Upper lobe of left lung (tissue), 6 donors: ENCODE data around the gene BCAS3. TPM values are rescaled to one million over a fixed set of nuclear protein-coding genes. Genes with fewer than 3 reads are reported as not detected.
A peak's percentile ranks its signal among the peaks of the same experiment; 100 is the strongest.

ENCODE experiments used
- ATAC-seq, 2 donors: fragments of 200-7000 bp; cut with Tn5 transposase; one replicate each; pipeline ENCODE4 v1.9.1; 2022; ENCODE audit warnings: mild to moderate bottlenecking in 2 of 2, moderate library complexity in 2 of 2; ENCODE audit not compliant: low FRiP score in 2 of 2
- DNase-seq, 2 donors: peaks; one replicate each; pipeline ENCODE4 v3.0.0-alpha.2; 2019 to 2020
- H3K27ac ChIP-seq, 4 donors: fragments of 200-600 bp; sonication (generic); one replicate each; pipeline ENCODE4 v1.5.1; 2016 to 2019
- H3K27me3 ChIP-seq, 4 donors: fragments of 200-600 bp; sonication (generic); one replicate each; pipeline ENCODE4 v1.5.1; 2017 to 2019
- H3K36me3 ChIP-seq, 4 donors: fragments of 200-600 bp; sonication (generic); one replicate each; pipeline ENCODE4 v1.5.1; 2016 to 2019
- H3K4me1 ChIP-seq, 4 donors: fragments of 200-600 bp; sonication (generic); one replicate each; pipeline ENCODE4 v1.5.1; 2018 to 2019
- H3K4me3 ChIP-seq, 4 donors: fragments of 200-600 bp; sonication (generic); one replicate each; pipeline ENCODE4 v1.5.1; 2017 to 2019; ENCODE audit warnings: mild to moderate bottlenecking in 2 of 4, moderate library complexity in 1 of 4
- H3K9me3 ChIP-seq, 4 donors: fragments of 200-600 bp; sonication (generic); one replicate each; pipeline ENCODE4 v1.5.1; 2018 to 2019
- CTCF ChIP-seq, 6 experiments: fragments of 450-650 bp in 4 of 6; fragments of 200-600 bp in 2 of 6; sonication (generic) in 2 of 6; IDR thresholded peaks; one replicate each; pipeline ENCODE4 v1.5.1; 2016 to 2019; ENCODE audit warnings: antibody characterized with exemption in 6 of 6
- EP300 ChIP-seq, 4 donors: sonication (generic); formaldehyde crosslinking; IDR thresholded peaks; one replicate each; pipeline ENCODE4 v1.5.1; 2017; ENCODE audit warnings: antibody characterized with exemption in 4 of 4, control low read depth in 2 of 4
- POLR2A ChIP-seq, 4 donors: fragments of 450-650 bp; IDR thresholded peaks; one replicate each; pipeline ENCODE4 v1.5.1; 2016 to 2017; ENCODE audit warnings: antibody characterized with exemption in 4 of 4, mild to moderate bottlenecking in 2 of 4
- POLR2AphosphoS5 ChIP-seq, 2 donors: sonication (generic); formaldehyde crosslinking; IDR thresholded peaks; one replicate each; pipeline ENCODE4 v1.5.1; 2017; ENCODE audit warnings: antibody characterized with exemption in 2 of 2
- WGBS, 2 donors: methylation state at CpG; one replicate each; pipeline ENCODE4 v1.1.5; 2017 to 2018; 5-methylcytosine and 5-hydroxymethylcytosine counted together
- total RNA-seq, 6 donors: library from RNA; depleted of rRNA in 4 of 6; stranded (reverse); fragments of >200 nt in 4 of 6; gene quantifications; one replicate each; pipeline versions ENCODE4 v1.1.0 to v1.2.1, GENCODE V29; 2016 to 2021
- donor health status: DM: no; HTN: no; CAD: no; lungs with moderate emphysema.
- donor health status: DM: no; HTN: yes; CAD: no; lungs with severe emphysema.

The BCAS3 gene
- total RNA-seq, 6 donors from 2014 or later: 20.1 to 111 (median 37.0) TPM

DNA sequence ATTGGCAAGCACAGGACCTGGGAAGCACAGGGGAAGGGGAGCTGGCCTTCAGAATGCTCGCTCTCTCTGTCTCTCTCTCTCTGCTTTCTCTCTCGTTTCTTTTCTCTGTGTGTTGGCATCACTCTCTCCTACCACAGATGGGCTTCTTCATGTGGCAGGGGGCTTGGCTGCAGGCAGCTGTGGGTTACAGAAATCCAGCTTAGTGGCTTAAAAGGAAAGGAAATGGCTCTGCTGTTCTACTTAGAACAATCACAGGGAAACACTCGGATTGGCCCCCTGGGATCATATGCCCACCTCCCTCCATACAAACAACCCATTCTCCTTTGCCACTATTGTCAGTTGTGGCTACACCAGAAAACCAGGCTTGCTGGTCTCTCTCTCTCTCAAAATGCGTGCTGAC lies 742.4 kb downstream of the BCAS3 start:
- H3K36me3 ChIP-seq: no peaks in the 10 kb centered on the region
- peak overlapping the region in 3 of 4 donors; percentile 37 to 91 (median 45) for H3K27ac ChIP-seq
- no peak for TF ChIP-seq POLR2AphosphoS5 (IDR thresholded peaks at IDR 0.05)
- no peak for TF ChIP-seq EP300 (IDR thresholded peaks at IDR 0.05)
- no peak for TF ChIP-seq POLR2A (IDR thresholded peaks at IDR 0.05)
- no peak for TF ChIP-seq CTCF (IDR thresholded peaks at IDR 0.05)
- DNase-seq (no peak), ATAC-seq (no peak)
- no peak overlapping the region for H3K4me3 ChIP-seq
- no peaks in the 10 kb centered on the region for H3K27me3 ChIP-seq
- WGBS, 2 donors: 56 to 67% methylated on average over 4 of the region's 4 CpGs
- no peaks in the 10 kb centered on the region for H3K9me3 ChIP-seq
- H3K4me1 ChIP-seq: peaks cover 16 to 22% (median 21%) of the 10 kb centered on the region in 4 donors

DNA sequence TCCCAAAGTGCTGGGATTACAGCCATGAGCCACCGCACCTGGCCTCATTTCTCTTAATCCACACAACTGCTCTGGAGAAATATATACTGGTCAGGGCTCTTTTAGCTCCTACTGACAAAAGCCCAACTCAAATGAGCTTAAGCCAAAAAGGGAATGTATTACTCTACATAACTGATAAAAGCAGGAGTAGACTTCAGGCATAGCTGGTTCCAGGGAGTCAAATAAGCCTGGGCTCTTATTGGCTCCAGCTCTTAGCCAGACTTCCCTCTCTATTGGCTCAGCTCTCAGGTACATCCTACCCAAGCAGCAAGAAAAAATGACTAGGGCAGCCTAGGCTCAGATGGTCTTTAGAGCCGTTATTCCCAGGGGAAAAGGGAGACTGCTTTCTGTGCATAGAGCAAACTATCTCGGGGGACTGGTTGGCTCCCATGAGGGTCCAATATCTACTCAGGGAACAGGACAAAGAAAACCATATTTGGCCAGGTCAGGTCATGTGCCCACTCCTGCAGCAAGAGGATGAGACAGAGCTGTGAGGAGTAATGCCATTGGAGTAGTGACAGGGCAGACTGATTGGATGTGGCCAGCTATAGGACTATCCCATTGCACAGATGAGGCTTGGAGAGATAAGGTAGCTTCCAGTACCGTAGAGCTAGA lies 743.2 kb downstream of the BCAS3 start:
- TF ChIP-seq CTCF (IDR thresholded peaks at IDR 0.05): no peak
- no peak for TF ChIP-seq POLR2AphosphoS5 (IDR thresholded peaks at IDR 0.05)
- no peak for TF ChIP-seq POLR2A (IDR thresholded peaks at IDR 0.05)
- no peak for TF ChIP-seq EP300 (IDR thresholded peaks at IDR 0.05)
- ATAC-seq: no peak
- H3K36me3 ChIP-seq: no peaks in the 10 kb centered on the region
- H3K4me1 ChIP-seq: peaks cover 8 to 15% (median 14%) of the 10 kb centered on the region in 4 donors
- no peaks in the 10 kb centered on the region for H3K27me3 ChIP-seq
- no peak overlapping the region for H3K4me3 ChIP-seq
- peak overlapping the region in 1 of 4 donors; percentile 45 for H3K27ac ChIP-seq
- 89% methylated on average over 4 of the region's 4 CpGs for WGBS, 2 donors
- DNase-seq: no peak
- H3K9me3 ChIP-seq: no peaks in the 10 kb centered on the region

DNA sequence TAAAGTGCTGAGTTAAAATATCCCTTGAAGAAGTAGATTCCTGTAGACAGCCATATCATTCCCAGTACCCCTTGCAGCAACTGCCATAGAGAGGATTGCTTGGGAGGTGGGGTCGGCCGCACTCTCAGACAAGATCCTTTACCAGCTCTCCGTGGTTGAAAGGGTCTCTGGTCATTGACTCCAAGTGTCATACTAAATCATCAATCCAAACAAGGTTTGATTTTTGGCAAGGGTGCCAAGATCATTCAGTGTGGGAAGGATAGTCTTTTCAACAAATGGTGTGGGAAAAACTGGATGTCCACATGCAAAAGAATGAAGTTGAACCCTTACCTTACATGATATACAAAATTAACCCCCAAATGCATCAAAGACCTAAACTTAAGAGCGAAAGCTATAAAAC lies 743.8 kb downstream of the BCAS3 start:
- H3K9me3 ChIP-seq: no peaks in the 10 kb centered on the region
- ATAC-seq (no peak), DNase-seq (no peak)
- no peaks in the 10 kb centered on the region for H3K36me3 ChIP-seq
- peaks cover 3 to 11% (median 9%) of the 10 kb centered on the region in 4 donors for H3K4me1 ChIP-seq
- H3K27me3 ChIP-seq: no peaks in the 10 kb centered on the region
- H3K4me3 ChIP-seq: no peak overlapping the region
- TF ChIP-seq CTCF (IDR thresholded peaks at IDR 0.05) (no peak), POLR2AphosphoS5 (IDR thresholded peaks at IDR 0.05) (no peak), POLR2A (IDR thresholded peaks at IDR 0.05) (no peak), EP300 (IDR thresholded peaks at IDR 0.05) (no peak)
- 82 to 92% methylated on average over 4 of the region's 4 CpGs for WGBS, 2 donors
- no peak overlapping the region for H3K27ac ChIP-seq

DNA sequence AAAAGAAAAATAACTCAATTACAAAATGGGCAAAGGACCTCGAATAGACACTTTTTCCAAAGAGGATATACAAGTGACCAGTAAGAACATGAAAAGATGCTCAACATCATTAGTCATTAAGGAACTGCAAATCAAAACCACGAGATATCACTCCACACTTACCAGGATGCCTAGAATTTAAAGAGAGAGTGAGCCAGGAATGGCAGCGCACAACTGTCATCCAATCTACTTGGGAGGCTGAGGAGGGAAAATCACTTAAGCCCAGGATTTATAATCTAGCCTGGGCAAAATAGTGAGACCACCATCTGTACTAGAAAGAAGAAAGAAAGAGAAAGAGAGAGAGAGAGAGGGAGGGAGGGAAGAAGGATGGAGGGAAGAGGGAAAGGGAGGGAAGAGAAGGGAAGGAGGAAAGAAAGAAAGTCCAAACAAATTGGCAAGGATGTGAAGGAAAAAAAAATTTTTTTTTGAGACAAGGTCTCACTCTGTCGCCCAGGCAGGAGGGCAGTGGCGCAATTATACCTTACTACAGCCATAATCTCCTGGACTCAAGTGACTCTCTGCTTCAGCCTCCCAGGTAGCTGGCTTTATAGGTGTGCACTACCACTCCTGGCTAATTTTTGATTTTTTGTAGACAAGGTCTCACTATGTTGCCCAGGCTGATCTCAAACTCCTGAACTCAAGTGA lies 744.6 kb downstream of the BCAS3 start:
- H3K9me3 ChIP-seq: no peaks in the 10 kb centered on the region
- ATAC-seq (no peak), DNase-seq (no peak)
- no peak overlapping the region for H3K27ac ChIP-seq
- TF ChIP-seq EP300 (IDR thresholded peaks at IDR 0.05) (no peak), POLR2AphosphoS5 (IDR thresholded peaks at IDR 0.05) (no peak), CTCF (IDR thresholded peaks at IDR 0.05) (no peak), POLR2A (IDR thresholded peaks at IDR 0.05) (no peak)
- peaks cover 0 to 3% (median 1%) of the 10 kb centered on the region in 4 donors for H3K4me1 ChIP-seq
- H3K4me3 ChIP-seq: no peak overlapping the region
- no peaks in the 10 kb centered on the region for H3K27me3 ChIP-seq
- no peaks in the 10 kb centered on the region for H3K36me3 ChIP-seq
- WGBS, 2 donors: 56 to 62% methylated on average over 5 of the region's 5 CpGs
